ENCODE measurements around the gene MSRB1.

DNA sequence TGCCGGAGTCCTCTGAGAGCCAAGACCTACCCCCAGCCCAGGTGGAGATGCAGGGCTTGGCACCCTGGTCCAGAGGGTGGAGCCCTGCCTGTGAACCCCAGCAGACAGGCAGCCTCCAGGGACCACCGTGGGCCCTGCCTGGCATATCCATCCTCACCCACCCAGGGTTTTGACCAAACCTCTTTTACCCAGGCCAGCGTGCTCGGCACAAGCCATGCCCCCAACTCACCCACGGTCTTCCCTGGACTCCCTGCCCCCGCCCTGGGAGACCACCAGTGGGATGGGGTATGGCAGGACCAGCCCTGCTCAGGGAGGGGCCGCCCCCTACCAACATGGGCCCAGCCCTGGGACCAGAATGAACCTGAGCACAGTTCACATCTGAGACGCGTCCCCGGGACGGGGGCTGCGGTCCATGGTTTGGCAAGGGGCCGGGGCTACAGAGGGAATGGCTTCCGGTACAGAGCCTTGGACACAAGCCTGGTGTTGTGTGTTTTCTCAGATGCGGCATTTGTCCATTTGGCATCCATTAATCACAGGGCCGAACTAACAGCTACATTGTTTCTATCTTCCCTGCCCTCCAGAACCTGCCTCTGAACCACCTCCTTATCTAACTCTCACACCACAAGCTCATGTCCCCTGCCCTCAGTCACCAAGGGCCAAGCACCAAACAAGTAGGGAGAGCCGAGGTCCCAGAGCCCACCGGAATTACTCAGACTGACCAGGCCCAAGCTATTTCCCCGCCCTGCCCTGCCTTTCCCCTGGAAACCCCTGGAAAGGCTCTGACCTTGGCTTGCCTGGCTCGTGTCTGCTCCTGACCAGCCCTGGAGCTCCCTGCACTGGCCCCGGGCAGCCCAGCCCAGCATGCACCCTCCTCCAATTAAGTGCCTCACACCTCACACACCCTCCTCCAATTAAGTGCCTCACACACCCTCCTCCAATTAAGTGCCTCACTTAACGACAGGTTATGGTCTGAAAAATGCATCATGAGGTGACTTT lies 38.9 kb downstream of the MSRB1 start:
- no peak for TF ChIP-seq POLR2A (IDR thresholded peaks at IDR 0.05; ENCODE audit: low read length)
- no peak for TF ChIP-seq GATA1 (IDR thresholded peaks at IDR 0.05; ENCODE audit: low read depth, low read length)

Measured in erythroblast (primary cell).